Thyroid gland (tissue), 4 donors: ENCODE results near the gene NMT1. TPM values are rescaled to one million over a fixed set of nuclear protein-coding genes. Genes with fewer than 3 reads are reported as not detected.

ENCODE experiments used
- DNase-seq, 2 donors: peaks; one replicate each; pipeline ENCODE4 v3.0.0-alpha.2; 2019
- H3K27ac ChIP-seq, 3 donors: fragments of 200-600 bp; sonication (generic); 1 replicate in 2 of 3; 2 replicates in 1 of 3; pipeline ENCODE4 v1.5.1; 2016 to 2019; ENCODE audit warnings: mild to moderate bottlenecking in 1 of 3, moderate library complexity in 1 of 3
- H3K27me3 ChIP-seq: fragments of 200-600 bp; sonication (generic); one replicate; pipeline ENCODE4 v1.5.1; 2019
- H3K36me3 ChIP-seq, 2 donors: fragments of 200-600 bp; sonication (generic); one replicate each; pipeline ENCODE4 v1.5.1; 2016 to 2019
- H3K4me1 ChIP-seq, 2 donors: fragments of 200-600 bp; sonication (generic); one replicate each; pipeline ENCODE4 v1.5.1; 2017 to 2019
- H3K4me3 ChIP-seq, 3 donors: fragments of 200-600 bp; sonication (generic); replicated peaks in 1 of 3; 1 replicate in 2 of 3; 2 replicates in 1 of 3; pipeline ENCODE4 v1.5.1; 2016; ENCODE audit warnings: mild to moderate bottlenecking in 1 of 3
- H3K9me3 ChIP-seq: fragments of 200-600 bp; sonication (generic); one replicate; pipeline ENCODE4 v1.5.1; 2017
- CTCF ChIP-seq, 6 experiments: fragments of 200-600 bp in 3 of 6; fragments of 450-650 bp in 3 of 6; sonication (generic) in 3 of 6; IDR thresholded peaks; one replicate each; pipeline ENCODE4 v1.5.1; 2016 to 2019; ENCODE audit warnings: antibody characterized with exemption in 6 of 6, mild to moderate bottlenecking in 2 of 6, inconsistent platforms in 1 of 6, moderate library complexity in 1 of 6
- POLR2A ChIP-seq, 2 donors: fragments of 450-650 bp; IDR thresholded peaks; one replicate each; pipeline ENCODE4 v1.6.1; 2017; ENCODE audit warnings: antibody characterized with exemption in 2 of 2, mild to moderate bottlenecking in 2 of 2, moderate library complexity in 1 of 2
- WGBS, 2 donors: methylation state at CpG; one replicate each; pipeline ENCODE4 v1.1.5; 2017; 5-methylcytosine and 5-hydroxymethylcytosine counted together
- intact Hi-C: fragments of 100-400 bp; cut with DNase I; formaldehyde crosslinking; loops from one replicate; pipeline ENCODE4 v1.15.1; 2023
- microRNA-seq: library from miRNA; unstranded; fragments of <30 nt; microRNA quantifications from one replicate; pipeline ENCODE4, GENCODE V29; 2016
- small RNA-seq: library from RNA; depleted of rRNA; stranded (forward); fragments of <200 nt; gene quantifications from one replicate; pipeline ENCODE3, GENCODE V24; 2016
- total RNA-seq, 4 donors: library from RNA; depleted of rRNA; stranded (reverse); fragments of >200 nt; gene quantifications; one replicate each; pipeline ENCODE4 v1.2.3, GENCODE V29; 2016

NMT1 gene
- total RNA-seq, 4 donors from 2014 or later: 71.7 to 98.9 (median 85.2) TPM

DNA sequence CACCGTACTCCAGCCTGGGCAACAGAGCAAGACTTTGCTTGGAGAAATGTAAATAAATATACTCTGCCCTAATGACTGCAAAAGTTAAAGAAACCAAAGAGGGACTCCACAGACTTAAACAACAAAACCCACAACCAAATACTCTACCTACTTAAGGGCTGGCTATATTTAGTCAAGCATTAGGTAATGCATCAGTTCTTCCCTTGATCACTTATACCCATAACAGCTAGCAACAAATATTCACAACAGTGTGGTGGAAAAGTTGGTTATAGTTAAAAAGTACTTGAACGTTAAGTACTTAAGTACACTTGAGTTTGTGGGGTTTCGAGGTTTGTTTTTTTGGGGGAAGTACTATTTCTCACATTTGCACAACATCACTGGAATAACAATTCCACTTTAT lies 95.1 kb downstream of the NMT1 start:
- intact Hi-C loops: no loop called here
- DNase-seq: no peak
- Histone ChIP-seq H3K4me3 (no peak overlapping the region), H3K27ac (peak overlapping the region in 1 of 3 donors; percentile 17), H3K36me3 (no peaks in the 10 kb centered on the region), H3K27me3 (no peaks in the 10 kb centered on the region), H3K9me3 (no peaks in the 10 kb centered on the region), H3K4me1 (peaks cover 43 to 51% of the 10 kb centered on the region in 2 donors)
- 45 to 56% methylated on average over 3 of the region's 3 CpGs for WGBS, 2 donors
- TF ChIP-seq POLR2A (IDR thresholded peaks at IDR 0.05) (no peak), CTCF (IDR thresholded peaks at IDR 0.05) (no peak)

Small RNA genes lying within 50 kb of the gene (microRNA-seq; reads per million reads assigned to microRNA genes)
- not detected for gene MIR6784

Small RNA genes lying within 50 kb of the gene (small RNA-seq; reads per million reads assigned to genes)
- gene MIR6784: not detected
- not detected for gene RF00019

Other genes starting within 250 kb of the NMT1 start
- gene GJC1, start 231.0 kb upstream of the NMT1 start, total RNA-seq: 1 to 10 TPM; 1.4 to 6.1 (median 3.8) TPM
- gene HIGD1B, start 213.4 kb upstream of the NMT1 start, total RNA-seq: not detected
- gene EFTUD2, start 161.9 kb upstream of the NMT1 start, total RNA-seq: 100 to 1,000 TPM in 1 of 4 donors, 10 to 100 TPM in 3; 49.2 to 110 (median 75.1) TPM
- 1 to 10 TPM in 2 of 4 donors, under 1 TPM in 1, not detected in 1; 0.33 to 2.3 (median 2.0) TPM for gene GFAP, start 145.8 kb upstream of the NMT1 start, total RNA-seq
- gene KIF18B, start 113.5 kb upstream of the NMT1 start, total RNA-seq: under 1 TPM in 3 of 4 donors, not detected in 1; 0.11 to 0.50 (median 0.34) TPM
- gene C1QL1, start 93.0 kb upstream of the NMT1 start, total RNA-seq: under 1 TPM in 2 of 4 donors, not detected in 2; 0.59 to 0.75 TPM
- gene DCAKD, start 9.7 kb upstream of the NMT1 start, total RNA-seq: 100 to 1,000 TPM in 1 of 4 donors, 10 to 100 TPM in 3; 53.5 to 102 (median 72.9) TPM
- 10 to 100 TPM in 3 of 4 donors, 1 to 10 TPM in 1; 8.6 to 24.8 (median 16.9) TPM for gene PLCD3, start 71.2 kb downstream of the NMT1 start, total RNA-seq
- gene ACBD4, start 74.4 kb downstream of the NMT1 start, total RNA-seq: 10 to 100 TPM; 16.7 to 20.4 (median 17.7) TPM
- 10 to 100 TPM; 15.6 to 33.5 (median 18.4) TPM for gene HEXIM1, start 87.2 kb downstream of the NMT1 start, total RNA-seq
- 10 to 100 TPM in 2 of 4 donors, 1 to 10 TPM in 2; 3.9 to 16.3 (median 10.0) TPM for gene HEXIM2, start 100.6 kb downstream of the NMT1 start, total RNA-seq
- gene FMNL1, start 160.6 kb downstream of the NMT1 start, total RNA-seq: 1 to 10 TPM; 3.2 to 7.6 (median 4.2) TPM
- not detected for gene SPATA32, start 200.8 kb downstream of the NMT1 start, total RNA-seq